CD4-positive, alpha-beta T cell (primary cell): Measurements from ENCODE around the gene SPTBN1. TPM values are rescaled to one million over a fixed set of nuclear protein-coding genes. Genes with fewer than 3 reads are reported as not detected.

Experiments used
- ATAC-seq: fragments of 200-7000 bp; cut with Tn5 transposase; one replicate; pipeline ENCODE4 v1.10.0; 2022; ENCODE audit warnings: mild to moderate bottlenecking; ENCODE audit not compliant: poor library complexity
- CTCF ChIA-PET: fragments of 350-600 bp; sonication (Branson Sonifier 250); formaldehyde crosslinking; loops from one replicate; lab custom pipeline; 2021; ENCODE audit warnings: antibody characterized with exemption, inconsistent platforms; lab: Charles Lee
- POLR2A ChIA-PET: fragments of 350-600 bp; sonication (Branson Sonifier 250); formaldehyde crosslinking; loops from one replicate; lab custom pipeline; 2021; ENCODE audit warnings: antibody characterized with exemption, inconsistent platforms; lab: Charles Lee
- DNase-seq, 14 experiments: peaks; one replicate each; pipeline ENCODE4 v3.0.0-alpha.2; 2013 to 2020; ENCODE audit warnings: mixed read lengths in 2 of 14
- H3K27ac ChIP-seq, 2 donors: one replicate each; pipeline versions ENCODE4 v1.5.1 to v1.7.0; 2013; ENCODE audit warnings: low read length in 2 of 2, low read depth in 1 of 2, mild to moderate bottlenecking in 1 of 2
- H3K27me3 ChIP-seq, 2 experiments: 1 replicate in 1 of 2; 2 replicates in 1 of 2; pipeline versions ENCODE4 v1.6.1 to v1.7.0; 2013; ENCODE audit warnings: low read length in 2 of 2, control low read depth in 1 of 2, mild to moderate bottlenecking in 1 of 2, moderate library complexity in 1 of 2; ENCODE audit not compliant: insufficient read depth in 2 of 2, control insufficient read depth in 1 of 2
- H3K36me3 ChIP-seq: one replicate; pipeline ENCODE4 v1.6.1; 2013; ENCODE audit warnings: low read length, control low read depth; ENCODE audit not compliant: insufficient read depth
- H3K4me1 ChIP-seq: one replicate; pipeline ENCODE4 v1.6.1; 2013; ENCODE audit warnings: low read length, control low read depth; ENCODE audit not compliant: insufficient read depth
- H3K4me3 ChIP-seq: one replicate; pipeline ENCODE4 v1.5.1; 2013; ENCODE audit warnings: mild to moderate bottlenecking, low read length, moderate library complexity
- H3K9me3 ChIP-seq, 2 experiments: 1 replicate in 1 of 2; 2 replicates in 1 of 2; pipeline versions ENCODE4 v1.6.1 to v1.7.0; 2013; ENCODE audit warnings: low read length in 2 of 2, mild to moderate bottlenecking in 2 of 2, control low read depth in 1 of 2, moderate library complexity in 1 of 2; ENCODE audit not compliant: control insufficient read depth in 1 of 2, insufficient read depth in 1 of 2
- H3K27ac Mint-ChIP-seq: one replicate; pipeline ENCODE4 v1.8.0; 2020; ENCODE audit warnings: mixed read lengths
- H3K27me3 Mint-ChIP-seq: one replicate; pipeline ENCODE4 v1.8.0; 2021; ENCODE audit warnings: mixed read lengths
- H3K36me3 Mint-ChIP-seq: one replicate; pipeline ENCODE4 v1.8.0; 2021; ENCODE audit warnings: low read depth, mixed read lengths
- H3K4me1 Mint-ChIP-seq: one replicate; pipeline ENCODE4 v1.8.0; 2021; ENCODE audit warnings: low read depth, mixed read lengths
- H3K4me3 Mint-ChIP-seq: one replicate; pipeline ENCODE4 v1.8.0; 2020; ENCODE audit warnings: mild to moderate bottlenecking, mixed read lengths
- H3K9me3 Mint-ChIP-seq: one replicate; pipeline ENCODE4 v1.8.0; 2020; ENCODE audit warnings: mixed read lengths
- intact Hi-C, 2 experiments: fragments of 100-400 bp; cut with DNase I in 1 of 2; cut with micrococcal nuclease in 1 of 2; formaldehyde crosslinking; loops; one replicate each; pipeline versions ENCODE4 v1.15.1 to v1.9.0; 2023 to 2025; cut with DNase I, micrococcal nuclease
- total RNA-seq, 174 experiments: library from RNA in 2 of 174; stranded (reverse) in 2 of 174; gene quantifications; one replicate each; pipeline ENCODE4 v1.2.3 and lab custom pipeline; 2021 to 2026
- TF ChIP-seq, protein P1 (sequence below): fragments of 200-600 bp; IDR thresholded peaks from one replicate; pipeline ENCODE4 v1.8.0; 2022; ENCODE audit warnings: antibody characterized with exemption, mild to moderate bottlenecking

The SPTBN1 gene
- total RNA-seq, 2 experiments from 2014 or later: 156 to 166 TPM

DNA sequence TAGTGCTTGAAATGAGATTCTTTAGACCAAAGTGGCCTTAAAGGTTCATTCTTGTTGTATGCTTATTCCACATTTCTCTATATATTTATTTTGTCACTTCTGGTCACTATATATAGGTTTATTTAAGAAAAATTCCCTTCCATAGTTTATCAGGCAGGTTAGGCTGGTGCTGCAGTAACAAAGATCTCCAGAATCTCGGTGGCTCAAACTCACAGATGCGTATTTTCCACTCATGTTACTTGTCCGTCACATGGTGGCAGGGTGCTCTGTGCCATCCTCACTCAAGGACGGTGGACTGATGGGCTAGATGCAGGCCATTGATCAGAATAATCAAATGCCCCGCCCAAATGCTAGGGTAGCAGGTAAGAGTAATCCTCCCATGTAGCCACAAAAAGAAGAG lies 19.8 kb downstream of the SPTBN1 start:
- H3K9me3 ChIP-seq: no peaks in the 10 kb centered on the region
- no peak overlapping the region for H3K4me3 ChIP-seq
- Mint-ChIP-seq H3K4me1 (no peaks in the 10 kb centered on the region), H3K4me3 (no peak overlapping the region), H3K36me3 (no peaks in the 10 kb centered on the region), H3K27me3 (no peaks in the 10 kb centered on the region), H3K27ac (no peak overlapping the region), H3K9me3 (no peaks in the 10 kb centered on the region)
- TF ChIP-seq, protein P1, sequence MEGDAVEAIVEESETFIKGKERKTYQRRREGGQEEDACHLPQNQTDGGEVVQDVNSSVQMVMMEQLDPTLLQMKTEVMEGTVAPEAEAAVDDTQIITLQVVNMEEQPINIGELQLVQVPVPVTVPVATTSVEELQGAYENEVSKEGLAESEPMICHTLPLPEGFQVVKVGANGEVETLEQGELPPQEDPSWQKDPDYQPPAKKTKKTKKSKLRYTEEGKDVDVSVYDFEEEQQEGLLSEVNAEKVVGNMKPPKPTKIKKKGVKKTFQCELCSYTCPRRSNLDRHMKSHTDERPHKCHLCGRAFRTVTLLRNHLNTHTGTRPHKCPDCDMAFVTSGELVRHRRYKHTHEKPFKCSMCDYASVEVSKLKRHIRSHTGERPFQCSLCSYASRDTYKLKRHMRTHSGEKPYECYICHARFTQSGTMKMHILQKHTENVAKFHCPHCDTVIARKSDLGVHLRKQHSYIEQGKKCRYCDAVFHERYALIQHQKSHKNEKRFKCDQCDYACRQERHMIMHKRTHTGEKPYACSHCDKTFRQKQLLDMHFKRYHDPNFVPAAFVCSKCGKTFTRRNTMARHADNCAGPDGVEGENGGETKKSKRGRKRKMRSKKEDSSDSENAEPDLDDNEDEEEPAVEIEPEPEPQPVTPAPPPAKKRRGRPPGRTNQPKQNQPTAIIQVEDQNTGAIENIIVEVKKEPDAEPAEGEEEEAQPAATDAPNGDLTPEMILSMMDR: no peak
- intact Hi-C loops: no loop called here
- ATAC-seq (no peak), DNase-seq (no peak)
- CTCF ChIA-PET: no interaction called here
- no peak overlapping the region for H3K27ac ChIP-seq
- POLR2A ChIA-PET: no interaction called here
- H3K4me1 ChIP-seq: no peaks in the 10 kb centered on the region
- no peaks in the 10 kb centered on the region for H3K36me3 ChIP-seq
- no peaks in the 10 kb centered on the region for H3K27me3 ChIP-seq

DNA sequence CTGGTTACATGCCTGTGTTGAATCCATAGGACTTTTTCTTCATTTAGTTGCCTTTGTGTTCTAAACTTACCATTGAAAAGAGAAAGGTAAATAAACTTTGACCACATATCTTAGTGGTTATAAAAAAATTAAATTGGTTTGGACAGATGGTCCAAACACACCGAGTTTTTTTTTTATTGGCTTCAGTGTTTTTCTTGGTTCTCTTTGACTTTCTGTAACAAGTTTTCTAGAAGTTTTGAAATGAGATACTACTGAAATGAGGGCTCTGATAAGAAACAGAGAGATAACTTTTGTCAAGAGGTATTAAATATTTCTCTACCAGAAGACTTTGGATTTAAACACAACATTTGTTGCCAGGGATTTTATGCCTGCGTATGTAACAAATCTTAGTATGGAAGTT lies 20.7 kb downstream of the SPTBN1 start:
- H3K4me3 Mint-ChIP-seq: no peak overlapping the region
- no peaks in the 10 kb centered on the region for H3K9me3 Mint-ChIP-seq
- Histone ChIP-seq H3K36me3 (no peaks in the 10 kb centered on the region), H3K4me1 (no peaks in the 10 kb centered on the region), H3K9me3 (no peaks in the 10 kb centered on the region), H3K27ac (no peak overlapping the region), H3K4me3 (no peak overlapping the region), H3K27me3 (no peaks in the 10 kb centered on the region)
- no peaks in the 10 kb centered on the region for H3K4me1 Mint-ChIP-seq
- CTCF ChIA-PET: no interaction called here
- H3K27me3 Mint-ChIP-seq: no peaks in the 10 kb centered on the region
- H3K36me3 Mint-ChIP-seq: no peaks in the 10 kb centered on the region
- DNase-seq (no peak), ATAC-seq (no peak)
- POLR2A ChIA-PET: no interaction called here
- TF ChIP-seq, protein P1: no peak
- intact Hi-C loops: no loop called here
- no peak overlapping the region for H3K27ac Mint-ChIP-seq

DNA sequence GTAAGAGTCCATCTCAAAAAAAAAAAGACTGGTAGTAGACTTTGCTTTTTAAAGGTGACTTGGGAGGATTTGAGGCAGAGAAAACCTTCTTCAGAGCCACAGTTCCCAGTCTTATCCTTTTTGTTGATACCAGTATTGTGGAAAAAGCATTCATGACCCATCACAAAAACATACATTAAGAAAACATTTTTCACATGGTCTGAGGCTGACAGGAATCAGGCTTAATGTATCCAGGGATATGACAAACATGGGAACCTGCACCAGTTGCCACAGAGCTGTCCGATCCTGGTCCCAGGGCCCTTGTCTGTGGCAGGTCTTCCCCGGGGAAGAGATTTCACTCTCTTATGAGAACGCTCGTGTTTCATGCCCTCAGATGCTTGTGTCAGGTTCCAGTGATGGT lies 21.8 kb downstream of the SPTBN1 start:
- no peaks in the 10 kb centered on the region for H3K9me3 ChIP-seq
- no peak overlapping the region for H3K27ac Mint-ChIP-seq
- H3K4me1 Mint-ChIP-seq: no peaks in the 10 kb centered on the region
- no peak overlapping the region for H3K27ac ChIP-seq
- DNase-seq: no peak
- no peak overlapping the region for H3K4me3 ChIP-seq
- H3K36me3 Mint-ChIP-seq: no peaks in the 10 kb centered on the region
- ChIA-PET CTCF (no interaction called here), POLR2A (no interaction called here)
- no peaks in the 10 kb centered on the region for H3K27me3 ChIP-seq
- no peak for ATAC-seq
- H3K9me3 Mint-ChIP-seq: no peaks in the 10 kb centered on the region
- H3K27me3 Mint-ChIP-seq: no peaks in the 10 kb centered on the region
- H3K4me1 ChIP-seq: no peaks in the 10 kb centered on the region
- TF ChIP-seq, protein P1: no peak
- intact Hi-C loops: no loop called here
- no peaks in the 10 kb centered on the region for H3K36me3 ChIP-seq
- no peak overlapping the region for H3K4me3 Mint-ChIP-seq
